Frontal cortex (tissue), 4 donors: ENCODE results near the gene VTI1A. TPM values are rescaled to one million over a fixed set of nuclear protein-coding genes. Genes with fewer than 3 reads are reported as not detected.
"Not testable (repeated sequence)": the region's sequence is repeated elsewhere in the genome, so short reads cannot be mapped to it uniquely, and the experiment has no call there.

ENCODE experiments used
- DNase-seq, 2 donors: peaks; one replicate each; pipeline ENCODE4 v3.0.0; 2012; ENCODE audit warnings: low spot score in 2 of 2
- FAIRE-seq: peaks from 2 replicates; lab custom pipeline; 2012; peaks lifted over from hg19 to GRCh38; lab: Jason Lieb, UNC
- total RNA-seq: library from RNA; depleted of rRNA; stranded (reverse); fragments of >200 nt; gene quantifications from one replicate; pipeline ENCODE4 v1.2.3, GENCODE V29; 2014
- donor health status: control.
- donor health status: control.
- donor health status: control.

The VTI1A gene
- 48.1 TPM for total RNA-seq

DNA sequence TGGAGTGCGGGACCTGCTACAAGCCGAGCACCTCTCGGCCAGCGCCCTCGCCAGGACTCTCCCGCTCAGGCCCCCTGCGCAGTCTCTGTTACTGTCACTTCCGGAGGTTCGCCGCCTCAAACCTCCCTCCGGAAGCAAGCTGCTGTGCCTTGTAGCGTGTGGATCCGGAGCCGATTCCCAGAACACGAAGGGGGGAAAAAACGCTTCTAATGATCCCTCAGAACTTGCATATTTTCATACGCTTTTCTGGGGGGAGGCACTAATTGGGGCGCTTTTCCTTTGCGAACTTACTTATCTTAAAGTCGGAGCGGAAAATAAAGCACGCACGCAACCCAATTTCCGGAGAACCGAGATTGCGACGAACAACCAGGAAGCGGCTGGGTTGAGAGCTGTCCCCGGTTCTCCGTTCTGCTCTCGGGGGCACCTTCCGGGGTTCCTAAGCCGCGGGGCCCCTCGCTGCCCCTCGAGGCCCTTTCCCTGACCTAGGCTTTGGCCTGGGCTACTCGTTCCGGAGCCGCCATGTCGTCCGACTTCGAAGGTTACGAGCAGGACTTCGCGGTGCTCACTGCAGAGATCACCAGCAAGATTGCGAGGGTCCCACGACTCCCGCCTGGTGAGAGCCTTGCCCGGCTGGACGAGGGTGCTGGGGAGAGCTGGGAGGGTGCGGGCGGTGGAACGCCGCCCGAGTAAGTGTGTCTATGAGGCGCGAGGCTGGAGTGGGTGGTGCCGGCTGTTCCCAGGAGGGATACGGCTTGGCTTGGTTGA lies at the start of gene VTI1A, which contains the start of gene ZDHHC6:
Gene VTI1A, plus strand, starts transcription at position 361 of the 765 bp plus-strand sequence. Its CDS starts 159 bp downstream, at position 520.
Gene ZDHHC6, minus strand, starts transcription at position 60 of the 765 bp plus-strand sequence. CDS start 1,478 bp downstream, outside the sequence.
- DNase-seq, result peak; percentile 64 to 73
- FAIRE-seq, result no peak

DNA sequence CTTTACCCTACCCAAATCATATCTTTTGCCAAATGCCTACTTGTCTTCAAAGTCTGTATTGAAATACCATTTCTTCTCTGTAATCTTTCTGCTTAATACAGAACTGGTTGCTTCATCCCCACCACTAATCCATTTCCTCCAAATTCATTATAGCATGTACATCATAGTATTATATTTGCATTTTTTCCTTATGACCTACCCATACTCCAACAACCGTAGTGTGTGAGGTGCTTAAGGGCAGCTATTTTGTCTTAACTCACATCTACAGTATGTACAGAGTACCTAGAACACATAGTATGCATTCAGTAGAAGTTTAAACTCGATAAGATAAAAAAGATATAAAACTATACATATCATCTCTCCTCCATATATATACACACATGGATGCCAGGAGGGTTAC lies 49.4 kb upstream of the VTI1A start:
- FAIRE-seq (no peak), DNase-seq (no peak)

DNA sequence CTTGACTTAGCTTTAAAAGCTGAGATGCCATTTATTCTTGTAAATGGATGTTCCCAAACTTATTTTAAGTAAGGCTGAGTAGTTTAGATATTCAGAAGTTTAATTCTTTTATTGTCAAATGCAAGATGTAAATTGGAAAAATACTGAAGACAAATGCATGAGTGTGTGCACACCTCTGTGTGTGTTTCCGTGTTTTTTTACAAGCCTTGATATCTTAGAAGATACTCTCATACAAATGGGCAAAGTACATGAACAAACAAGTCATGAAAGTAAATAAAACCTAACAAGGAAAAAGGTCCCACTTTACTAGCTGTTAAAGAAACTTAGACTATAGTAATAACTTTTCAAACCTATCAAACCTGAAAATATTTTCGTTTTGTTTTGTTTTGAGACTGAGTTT lies 44.1 kb upstream of the VTI1A start:
- no peak for FAIRE-seq
- no peak for DNase-seq

DNA sequence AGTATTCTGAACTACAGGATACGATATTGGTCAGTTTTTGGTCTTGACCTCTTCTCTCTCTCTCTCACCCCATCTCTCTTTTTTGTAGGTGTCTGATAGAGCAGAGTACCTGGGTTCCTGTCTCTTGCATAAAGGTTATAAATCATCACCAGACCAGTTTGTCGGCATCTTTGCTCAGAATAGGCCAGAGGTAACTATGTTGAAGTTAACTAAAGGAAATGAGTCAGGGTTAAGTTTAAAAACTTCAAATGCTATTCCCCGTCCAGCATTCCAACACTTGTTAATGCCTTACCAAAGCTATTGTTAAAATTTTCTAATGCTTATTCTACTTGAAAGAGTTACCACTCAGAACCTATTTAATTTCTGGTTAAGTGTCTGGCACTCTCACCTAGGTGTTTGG lies 42.4 kb upstream of the VTI1A start:
- DNase-seq (no peak), FAIRE-seq (no peak)

DNA sequence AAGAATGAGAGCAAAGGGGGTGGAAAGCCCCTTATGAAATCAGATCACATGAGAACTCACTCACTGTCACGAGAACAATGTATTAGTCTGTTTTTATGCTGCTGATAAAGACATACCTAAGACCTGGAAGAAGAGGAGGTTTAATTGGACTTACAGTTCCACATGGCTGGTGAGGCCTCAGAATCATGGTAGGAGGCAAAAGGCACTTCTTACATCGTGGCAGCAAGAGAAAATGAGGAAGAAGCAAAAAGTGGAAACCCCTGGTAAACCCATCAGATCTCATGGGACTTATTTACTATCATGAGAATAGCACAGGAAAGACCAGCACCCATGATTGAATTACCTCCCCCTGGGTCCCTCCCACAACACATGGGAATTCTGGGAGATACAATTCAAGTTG lies 40.2 kb upstream of the VTI1A start:
- not testable (repeated sequence) for DNase-seq, FAIRE-seq

- no peak for DNase-seq
Measured at GRCh38 chr10:112407696-112408095, 39.3 kb upstream of the VTI1A start.

DNA sequence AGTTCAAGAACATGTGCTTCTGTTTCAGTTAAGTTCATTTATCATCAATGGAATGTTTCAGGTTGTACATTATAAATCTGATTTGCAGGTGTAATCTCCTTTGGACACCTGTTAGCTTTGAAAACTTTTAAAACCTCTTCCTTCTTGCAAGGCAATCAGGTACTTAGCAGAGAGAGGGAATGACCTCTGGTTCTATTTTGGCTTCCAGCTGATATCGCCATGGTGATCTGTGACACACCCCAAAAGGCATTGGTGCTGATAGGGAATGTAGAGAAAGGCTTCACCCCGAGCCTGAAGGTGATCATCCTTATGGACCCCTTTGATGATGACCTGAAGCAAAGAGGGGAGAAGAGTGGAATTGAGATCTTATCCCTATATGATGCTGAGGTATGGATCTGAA lies 37.7 kb upstream of the VTI1A start:
- FAIRE-seq, result no peak

More at GRCh38 chr10:112407696-112408095, 39.3 kb upstream of the VTI1A start:
- no peak for FAIRE-seq

DNA sequence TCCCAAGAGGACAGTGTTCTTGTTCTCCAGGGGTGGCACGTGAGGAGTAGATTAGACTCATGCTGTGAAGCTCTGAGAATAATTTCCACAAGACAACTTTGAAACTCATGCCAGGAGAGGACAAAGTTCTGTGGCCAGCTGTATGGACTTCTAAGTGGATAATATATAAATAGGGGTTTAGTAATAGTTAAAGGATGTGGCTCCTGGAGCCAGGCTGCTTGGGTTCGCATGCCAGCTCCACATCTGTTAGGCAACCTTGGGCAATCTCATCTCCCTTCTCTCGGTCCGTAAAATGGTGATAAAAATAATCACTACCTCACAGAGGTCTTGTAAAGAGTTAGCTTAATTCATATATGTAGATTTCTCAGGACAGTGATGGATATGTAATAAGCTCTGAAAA lies 37.3 kb upstream of the VTI1A start:
- FAIRE-seq (no peak), DNase-seq (no peak)

More for the DNA sequence above, 37.7 kb upstream of the VTI1A start:
- DNase-seq, result no peak

- no peak for DNase-seq
- no peak for FAIRE-seq
Measured at GRCh38 chr10:112412696-112413095, 34.3 kb upstream of the VTI1A start.

- FAIRE-seq, result no peak
Measured at GRCh38 chr10:112421731-112422130, 25.3 kb upstream of the VTI1A start.

DNA sequence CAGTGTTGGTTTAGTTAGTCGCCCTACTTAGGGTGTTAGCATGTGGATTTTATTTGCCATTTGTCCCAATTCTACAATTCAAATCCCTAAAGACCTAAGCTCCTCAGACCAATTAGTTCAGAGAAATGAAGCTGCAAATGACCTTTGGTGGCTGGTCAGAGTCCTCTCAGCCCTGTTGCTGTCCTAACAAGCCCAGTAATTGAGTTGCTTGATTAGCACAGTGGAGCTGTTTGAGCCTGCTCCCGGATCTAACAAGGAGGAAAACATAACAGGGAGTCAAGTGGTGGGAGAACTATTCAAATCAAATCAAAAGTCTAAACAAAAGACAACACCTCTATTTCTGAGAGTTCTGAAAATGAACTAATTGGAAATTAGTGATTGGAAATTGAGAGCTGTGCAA lies 22.4 kb upstream of the VTI1A start:
- no peak for DNase-seq
- FAIRE-seq, result no peak

More at GRCh38 chr10:112421731-112422130, 25.3 kb upstream of the VTI1A start:
- no peak for DNase-seq

DNA sequence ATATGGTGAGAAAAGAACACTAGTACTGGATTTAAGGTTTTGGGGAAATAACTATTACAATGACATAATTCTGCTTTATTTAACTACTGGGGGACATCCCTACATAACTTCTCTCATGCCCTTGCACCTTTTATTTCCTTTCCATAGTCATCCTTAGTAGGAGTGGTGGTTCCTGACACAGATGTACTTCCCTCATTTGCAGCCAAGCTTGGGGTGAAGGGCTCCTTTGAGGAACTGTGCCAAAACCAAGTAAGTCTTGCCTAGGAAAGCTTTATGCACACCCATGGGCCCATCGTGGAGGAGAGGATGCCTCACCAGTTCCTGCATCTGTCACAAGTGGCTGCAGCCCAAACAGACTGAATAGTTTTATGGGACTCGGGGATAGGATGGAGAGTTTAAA lies 20.9 kb upstream of the VTI1A start:
- FAIRE-seq, result no peak

GRCh38 chr10:112429147-112429546 lies 17.9 kb upstream of the VTI1A start:
- DNase-seq (no peak), FAIRE-seq (no peak)

More for the DNA sequence above, 20.9 kb upstream of the VTI1A start:
- no peak for DNase-seq

DNA sequence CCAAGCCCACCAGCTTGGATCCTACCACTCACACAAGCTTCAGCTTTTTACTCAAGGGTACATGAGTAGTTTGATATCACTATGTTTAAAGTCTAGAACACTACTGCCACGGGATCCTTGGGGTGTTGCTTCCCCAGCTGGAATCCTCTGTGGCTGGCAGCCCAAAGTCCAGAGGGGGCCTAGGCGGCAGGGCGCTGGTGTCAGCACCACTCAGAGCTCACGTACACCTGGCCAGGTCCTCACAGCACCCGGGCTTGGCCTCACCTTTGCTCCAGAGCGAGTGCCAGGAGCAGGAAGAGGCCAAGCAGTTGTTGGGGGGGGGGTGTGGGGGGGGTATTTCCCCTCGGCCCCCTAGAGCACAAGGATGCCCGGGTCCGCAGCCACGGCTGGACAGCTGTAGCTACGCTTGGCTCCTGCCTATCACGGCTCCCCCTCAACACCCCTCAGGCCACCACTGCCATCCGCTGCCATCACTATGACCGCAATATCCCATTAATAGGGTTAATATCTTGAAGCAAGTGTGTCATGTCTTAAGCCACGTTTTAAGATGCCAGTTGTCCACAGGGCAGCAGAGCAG lies 17.3 kb upstream of the VTI1A start:
- no peak for DNase-seq
- FAIRE-seq, result no peak

DNA sequence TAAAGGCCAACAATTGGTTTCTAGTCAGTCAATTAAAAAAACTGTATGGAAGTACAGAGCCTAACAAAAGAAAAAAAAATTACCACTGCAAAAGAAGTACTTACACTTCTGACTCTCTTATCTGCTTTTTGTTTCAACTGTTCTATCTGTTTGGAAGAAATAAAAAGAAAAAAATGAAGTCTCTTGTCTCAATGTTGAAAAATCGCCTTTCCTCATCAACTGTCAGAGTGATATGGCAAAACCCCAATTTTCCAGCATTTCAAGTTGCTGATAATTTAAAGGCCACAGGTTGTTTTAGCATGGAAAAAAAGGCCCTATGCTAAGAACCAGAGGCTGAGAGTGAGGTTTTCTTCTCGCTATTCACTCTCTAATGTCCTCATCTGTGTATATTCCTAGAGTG lies 13.9 kb upstream of the VTI1A start:
- FAIRE-seq, result no peak
- no peak for DNase-seq

DNA sequence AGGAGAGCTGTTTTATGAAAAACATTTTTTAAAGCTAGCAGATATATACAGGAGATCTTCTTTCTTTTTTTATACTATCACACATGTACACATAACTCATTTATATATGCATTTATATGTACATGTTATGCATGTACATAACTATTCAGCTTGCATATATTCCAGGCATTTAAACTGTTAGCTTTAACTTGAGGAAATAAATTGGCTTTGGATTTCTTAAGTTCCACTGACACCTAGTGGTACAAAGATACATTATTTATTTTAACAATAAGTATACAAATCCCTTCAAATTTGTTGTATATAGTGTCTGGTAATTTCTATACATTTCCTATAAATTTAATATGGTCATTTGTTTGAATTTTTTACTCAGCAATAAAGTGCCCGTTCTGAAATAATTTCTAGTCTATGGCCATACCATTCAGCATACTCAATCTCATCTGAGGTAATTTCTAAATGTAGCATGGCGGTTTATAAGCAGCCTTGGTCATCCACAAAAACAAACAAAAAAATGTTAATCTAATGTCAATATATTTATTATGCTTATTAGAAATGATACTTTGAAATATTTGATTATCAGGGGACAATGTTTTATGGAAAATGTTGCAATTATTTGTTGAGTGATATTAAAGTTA lies 11.9 kb upstream of the VTI1A start:
- DNase-seq (no peak), FAIRE-seq (no peak)

DNA sequence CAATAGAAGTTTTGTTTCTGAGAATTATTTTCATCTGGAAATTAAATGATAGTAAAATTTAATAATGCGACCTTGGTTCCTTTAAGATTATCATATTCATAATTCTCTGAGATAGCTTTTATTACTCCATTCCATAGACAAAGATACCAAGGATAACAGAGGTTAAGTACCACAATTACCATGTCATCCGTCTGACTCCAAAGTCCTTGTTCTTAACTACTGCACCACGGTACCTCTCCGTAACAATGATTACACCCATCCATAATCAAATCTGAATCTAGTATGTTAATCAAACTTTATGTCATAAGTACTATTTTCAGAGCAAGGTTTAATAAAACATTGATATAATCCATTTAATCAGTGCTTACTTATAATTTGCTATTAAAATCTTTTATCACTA lies 8.7 kb upstream of the VTI1A start:
- no peak for FAIRE-seq
- no peak for DNase-seq

DNA sequence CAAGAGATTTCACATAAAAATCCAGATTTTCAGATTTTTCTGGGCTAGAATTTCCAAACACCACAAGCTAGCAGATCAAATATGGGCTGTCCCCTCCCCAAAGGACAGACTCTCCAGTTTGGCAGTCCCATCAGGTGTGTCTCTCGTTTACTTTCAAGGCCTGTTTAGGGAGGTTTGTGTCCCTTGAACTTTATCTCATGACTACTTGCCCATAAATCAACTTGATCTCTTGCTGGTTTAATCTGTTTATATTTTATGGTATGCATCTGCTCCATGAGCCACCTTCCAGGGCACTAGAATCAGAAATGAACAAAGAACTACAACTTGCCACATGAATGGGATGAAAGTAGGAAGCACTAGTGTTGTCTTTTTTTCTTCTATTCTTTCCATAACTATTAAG lies 5.5 kb upstream of the VTI1A start:
- DNase-seq (no peak), FAIRE-seq (no peak)

- FAIRE-seq (no peak), DNase-seq (no peak)
Measured at GRCh38 chr10:112442063-112442462, 5.0 kb upstream of the VTI1A start.

DNA sequence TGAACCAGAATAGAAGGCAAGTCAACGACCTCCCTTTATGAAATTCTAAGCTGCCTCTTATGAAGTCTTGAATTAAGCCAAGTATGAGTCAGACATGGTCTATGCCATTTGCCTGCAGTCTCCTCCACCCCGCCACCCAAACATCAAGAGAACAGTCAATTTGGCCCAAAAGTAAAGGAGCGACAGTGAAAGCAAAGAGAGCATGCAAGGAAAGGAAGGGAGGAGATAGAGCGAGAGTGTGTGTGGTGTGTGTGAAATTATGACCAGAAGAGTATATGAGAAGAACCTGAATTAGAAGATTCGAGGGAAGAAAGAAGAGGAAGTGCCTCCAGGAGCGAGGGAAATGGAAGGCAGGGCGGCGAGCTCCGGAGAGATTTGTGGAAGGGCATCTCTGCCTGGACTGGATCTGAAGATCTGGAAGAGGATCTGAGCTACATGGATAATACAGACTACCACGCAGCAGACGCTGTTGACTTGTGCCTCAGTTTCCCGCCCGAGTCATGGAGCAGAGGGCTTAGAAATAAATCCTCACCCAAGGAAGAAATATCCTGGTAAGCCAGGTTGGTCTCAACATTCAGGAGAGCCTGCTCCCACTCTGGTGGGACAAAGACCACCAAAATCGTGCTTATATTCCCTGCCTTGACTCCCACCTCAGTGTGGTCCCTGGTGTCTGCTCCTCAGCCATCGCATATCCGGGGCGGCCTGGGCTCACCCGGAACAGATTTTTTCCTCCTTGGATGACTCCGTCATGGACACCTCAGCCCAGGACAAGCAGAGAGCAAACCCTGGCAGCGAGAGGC lies 760 bp upstream of the VTI1A start:
- FAIRE-seq, result no peak

More for the DNA sequence above, 760 bp upstream of the VTI1A start:
- DNase-seq, result no peak
